WERI-Rb-1 (cell line): ENCODE data around the gene TPMT.

Source experiments
- DNase-seq: peaks from one replicate; pipeline ENCODE4 v3.0.0-alpha.2; 2020
- H3K27ac ChIP-seq: fragments of 250-450 bp; sonication (Bioruptor Pico); 2 replicates; pipeline ENCODE4 v1.5.1; 2020; ENCODE audit warnings: mild to moderate bottlenecking, moderate library complexity
- H3K27me3 ChIP-seq: fragments of 250-450 bp; sonication (Bioruptor Pico); 2 replicates; pipeline ENCODE4 v1.5.1; 2021; ENCODE audit warnings: mild to moderate bottlenecking, low read depth, moderate library complexity; ENCODE audit not compliant: insufficient read depth, severe bottlenecking
- H3K36me3 ChIP-seq: fragments of 250-450 bp; sonication (Bioruptor Pico); 2 replicates; pipeline ENCODE4 v1.5.1; 2020; ENCODE audit warnings: mild to moderate bottlenecking, moderate library complexity
- H3K4me3 ChIP-seq: 2 replicates; pipeline ENCODE4 v1.5.1; 2011; ENCODE audit warnings: low read depth, mild to moderate bottlenecking, control low read depth, low read length
- H3K9me3 ChIP-seq: fragments of 250-450 bp; sonication (Bioruptor Pico); 2 replicates; pipeline ENCODE4 v1.5.1; 2021; ENCODE audit warnings: mild to moderate bottlenecking, moderate library complexity; ENCODE audit not compliant: severe bottlenecking
- TF ChIP-seq, protein P1 (sequence below): IDR thresholded peaks from 2 replicates; pipeline ENCODE4 v1.5.1; 2011; ENCODE audit warnings: low read depth, mild to moderate bottlenecking, control low read depth, inconsistent platforms, low read length

The TPMT gene

DNA sequence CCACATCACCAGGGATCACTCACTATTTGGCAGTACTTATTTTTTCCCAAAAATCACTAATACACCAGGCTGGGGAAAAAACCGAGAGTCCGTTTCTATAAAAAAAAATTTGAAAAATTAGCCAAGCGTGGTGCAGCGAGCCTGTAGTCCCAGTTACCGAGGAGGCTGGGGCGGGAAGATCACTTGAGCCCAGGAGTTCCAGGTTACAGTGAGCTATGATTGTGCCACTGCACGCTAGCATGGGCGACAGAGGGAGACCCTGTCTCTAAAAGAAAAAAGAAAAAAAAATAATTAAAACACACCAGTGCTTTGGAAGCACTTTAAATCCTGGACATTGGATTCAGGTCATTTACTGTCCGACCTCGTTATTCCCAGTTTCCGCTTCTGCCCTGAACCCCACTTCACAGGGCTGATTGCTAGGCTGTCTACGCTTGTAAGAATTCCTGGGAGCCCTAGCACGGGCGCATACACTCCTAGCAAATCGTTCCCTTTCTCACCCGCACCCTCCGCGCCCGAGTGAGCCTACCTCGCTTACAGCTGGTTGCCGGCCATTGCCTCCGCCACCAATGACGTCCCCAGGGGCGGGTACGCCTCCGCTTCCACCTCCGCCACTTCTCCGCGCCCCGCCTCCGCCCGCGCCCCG lies at the start of gene TPMT:
TSS of gene TPMT (minus strand) at position 571 of the 643 bp plus-strand sequence. CDS start 5,950 bp downstream, outside the sequence.
- TF ChIP-seq, protein P1, sequence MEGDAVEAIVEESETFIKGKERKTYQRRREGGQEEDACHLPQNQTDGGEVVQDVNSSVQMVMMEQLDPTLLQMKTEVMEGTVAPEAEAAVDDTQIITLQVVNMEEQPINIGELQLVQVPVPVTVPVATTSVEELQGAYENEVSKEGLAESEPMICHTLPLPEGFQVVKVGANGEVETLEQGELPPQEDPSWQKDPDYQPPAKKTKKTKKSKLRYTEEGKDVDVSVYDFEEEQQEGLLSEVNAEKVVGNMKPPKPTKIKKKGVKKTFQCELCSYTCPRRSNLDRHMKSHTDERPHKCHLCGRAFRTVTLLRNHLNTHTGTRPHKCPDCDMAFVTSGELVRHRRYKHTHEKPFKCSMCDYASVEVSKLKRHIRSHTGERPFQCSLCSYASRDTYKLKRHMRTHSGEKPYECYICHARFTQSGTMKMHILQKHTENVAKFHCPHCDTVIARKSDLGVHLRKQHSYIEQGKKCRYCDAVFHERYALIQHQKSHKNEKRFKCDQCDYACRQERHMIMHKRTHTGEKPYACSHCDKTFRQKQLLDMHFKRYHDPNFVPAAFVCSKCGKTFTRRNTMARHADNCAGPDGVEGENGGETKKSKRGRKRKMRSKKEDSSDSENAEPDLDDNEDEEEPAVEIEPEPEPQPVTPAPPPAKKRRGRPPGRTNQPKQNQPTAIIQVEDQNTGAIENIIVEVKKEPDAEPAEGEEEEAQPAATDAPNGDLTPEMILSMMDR, result no peak
- Histone ChIP-seq H3K4me3 (peak within 1 kb of the TSS; percentile 97), H3K36me3 (peaks cover 3% of the 10 kb centered on the region; the same call in 1 of the 2 replicates), H3K9me3 (no peaks in the 10 kb centered on the region), H3K27me3 (no peaks in the 10 kb centered on the region), H3K27ac (peak within 1 kb of the TSS; percentile 79)
- no peak for DNase-seq

- Histone ChIP-seq H3K4me3 (no peak overlapping the region), H3K27ac (no peak overlapping the region), H3K36me3 (peaks cover 12% of the 10 kb centered on the region), H3K9me3 (no peaks in the 10 kb centered on the region), H3K27me3 (no peaks in the 10 kb centered on the region)
- TF ChIP-seq, protein P1, result no peak
- DNase-seq, result no peak
Observed at GRCh38 chr6:18203786-18204185, 48.9 kb upstream of the TPMT start.

GRCh38 chr6:18192026-18192425 lies 37.1 kb upstream of the TPMT start:
- Histone ChIP-seq H3K9me3 (no peaks in the 10 kb centered on the region), H3K27ac (no peak overlapping the region), H3K36me3 (peaks cover 7% of the 10 kb centered on the region), H3K4me3 (no peak overlapping the region), H3K27me3 (no peaks in the 10 kb centered on the region)
- TF ChIP-seq, protein P1, result no peak
- DNase-seq, result no peak

DNA sequence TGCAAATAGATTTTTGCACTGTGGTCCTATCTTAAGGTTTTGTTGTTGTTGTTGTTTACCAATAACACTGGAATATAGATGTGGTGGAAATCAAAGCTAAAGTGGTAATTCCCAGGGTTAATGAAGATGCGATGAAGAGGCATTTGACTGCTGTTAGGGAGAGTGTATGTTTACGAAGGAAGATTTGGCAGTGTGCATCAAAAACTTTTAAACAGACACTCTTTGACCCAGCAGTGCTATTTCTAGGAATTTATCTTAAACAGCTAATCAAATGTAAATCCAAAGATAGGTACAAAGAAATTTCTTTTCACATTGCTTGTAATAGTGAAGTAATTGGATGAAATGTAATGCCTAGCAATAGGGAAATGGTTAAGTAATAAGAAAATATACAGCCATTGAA lies 34.3 kb upstream of the TPMT start:
- DNase-seq, result no peak
- H3K27me3 ChIP-seq, result no peaks in the 10 kb centered on the region
- TF ChIP-seq, protein P1, result no peak
- no peaks in the 10 kb centered on the region for H3K9me3 ChIP-seq
- H3K27ac ChIP-seq, result no peak overlapping the region
- H3K4me3 ChIP-seq, result no peak overlapping the region
- peaks cover 7% of the 10 kb centered on the region for H3K36me3 ChIP-seq

DNA sequence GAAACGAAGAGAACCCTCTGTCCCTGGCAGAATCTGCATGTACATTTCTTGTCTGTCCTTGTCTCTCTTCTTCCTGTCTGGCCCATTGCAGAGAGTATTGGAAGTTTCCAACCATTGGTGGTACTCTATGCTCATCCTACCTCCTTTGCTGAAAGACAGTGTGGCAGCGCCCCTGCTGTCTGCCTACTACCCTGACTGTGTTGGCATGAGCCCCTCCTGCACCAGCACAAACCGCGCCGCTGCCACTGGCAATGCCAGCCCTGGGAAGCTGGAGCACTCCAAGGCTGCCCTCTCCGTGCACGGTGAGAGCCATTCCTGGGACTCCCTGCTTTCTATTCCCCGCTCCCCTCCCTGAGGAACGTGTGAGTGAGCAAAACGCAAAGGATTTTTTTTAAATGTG lies 32.8 kb upstream of the TPMT start:
- no peak for DNase-seq
- H3K36me3 ChIP-seq, result peaks cover 7% of the 10 kb centered on the region
- no peak overlapping the region for H3K27ac ChIP-seq
- no peaks in the 10 kb centered on the region for H3K9me3 ChIP-seq
- TF ChIP-seq, protein P1, result no peak
- no peak overlapping the region for H3K4me3 ChIP-seq
- H3K27me3 ChIP-seq, result no peaks in the 10 kb centered on the region
